Prostate gland (tissue), 2 donors: ENCODE measurements around the gene KNG1. TPM values are rescaled to one million over a fixed set of nuclear protein-coding genes. Genes with fewer than 3 reads are reported as not detected.

Experiments
- DNase-seq: peaks from one replicate; pipeline ENCODE4 v3.0.0-alpha.2; 2019; ENCODE audit warnings: low spot score
- H3K27ac ChIP-seq, 2 donors: fragments of 200-600 bp; sonication (generic); 2 replicates each; pipeline ENCODE4 v1.5.1; 2017 to 2019
- H3K27me3 ChIP-seq: fragments of 200-600 bp; sonication (generic); replicated peaks from 2 replicates; pipeline ENCODE4 v1.5.1; 2019; ENCODE audit not compliant: insufficient read depth
- H3K36me3 ChIP-seq, 2 donors: fragments of 200-600 bp; sonication (generic); 1 replicate in 1 of 2; 2 replicates in 1 of 2; pipeline versions ENCODE4 v1.5.1 to v1.8.1; 2017 to 2019
- H3K4me1 ChIP-seq: fragments of 200-600 bp; sonication (generic); replicated peaks from 2 replicates; pipeline ENCODE4 v1.5.1; 2019
- H3K4me3 ChIP-seq, 2 donors: fragments of 200-600 bp; sonication (generic); 2 replicates each; pipeline ENCODE4 v1.5.1; 2017 to 2019
- H3K9me3 ChIP-seq: fragments of 200-600 bp; sonication (generic); 2 replicates; pipeline ENCODE4 v1.5.1; 2017
- CTCF ChIP-seq, 4 experiments: fragments of 200-600 bp in 2 of 4; fragments of 450-650 bp in 2 of 4; sonication (generic) in 2 of 4; IDR thresholded peaks; 1 replicate in 3 of 4; 2 replicates in 1 of 4; pipeline ENCODE4 v1.5.1; 2016 to 2019; ENCODE audit warnings: antibody characterized with exemption in 4 of 4, mild to moderate bottlenecking in 2 of 4, moderate library complexity in 2 of 4
- POLR2A ChIP-seq: fragments of 450-650 bp; IDR thresholded peaks from one replicate; pipeline ENCODE4 v1.6.1; 2016; ENCODE audit warnings: antibody characterized with exemption, mild to moderate bottlenecking
- POLR2AphosphoS5 ChIP-seq: sonication (generic); formaldehyde crosslinking; IDR thresholded peaks from one replicate; pipeline ENCODE4 v1.6.1; 2017; ENCODE audit warnings: antibody characterized with exemption
- WGBS: methylation state at CpG from one replicate; pipeline ENCODE4 v1.1.5; 2018; 5-methylcytosine and 5-hydroxymethylcytosine counted together
- intact Hi-C: fragments of 100-400 bp; cut with DNase I; formaldehyde crosslinking; loops from one replicate; pipeline ENCODE4 v1.14.2; 2022
- total RNA-seq, 2 donors: library from RNA; depleted of rRNA; stranded (reverse); fragments of >200 nt; gene quantifications; one replicate each; pipeline ENCODE4 v1.1.0, GENCODE V29; 2016

KNG1 gene
- total RNA-seq, 2 donors from 2014 or later = 0.91 TPM; not detected in 1

GRCh38 chr3:186724911-186725310 lies 7.8 kb downstream of the KNG1 start:
- intact Hi-C loops = no loop called here
- Histone ChIP-seq H3K36me3 (no peaks in the 10 kb centered on the region), H3K27me3 (no peaks in the 10 kb centered on the region), H3K4me1 (no peaks in the 10 kb centered on the region), H3K4me3 (no peak overlapping the region), H3K27ac (no peak overlapping the region), H3K9me3 (no peaks in the 10 kb centered on the region)
- TF ChIP-seq CTCF (IDR thresholded peaks at IDR 0.05) = no peak
- TF ChIP-seq POLR2A = no peak
- TF ChIP-seq POLR2AphosphoS5 = no peak
- DNase-seq = no peak
- WGBS = 68% methylated on average over 12 of the region's 12 CpGs

- 92% methylated on average over 4 of the region's 4 CpGs for WGBS
- Histone ChIP-seq H3K27ac (no peak overlapping the region), H3K4me1 (no peaks in the 10 kb centered on the region), H3K4me3 (no peak overlapping the region), H3K9me3 (no peaks in the 10 kb centered on the region), H3K27me3 (no peaks in the 10 kb centered on the region), H3K36me3 (no peaks in the 10 kb centered on the region)
- DNase-seq = no peak
- no peak for TF ChIP-seq CTCF (IDR thresholded peaks at IDR 0.05)
- no peak for TF ChIP-seq POLR2AphosphoS5
- no peak for TF ChIP-seq POLR2A
- intact Hi-C loops = no loop called here
Observed at GRCh38 chr3:186732169-186732766, 15.1 kb downstream of the KNG1 start.

- Histone ChIP-seq H3K36me3 (no peaks in the 10 kb centered on the region), H3K9me3 (no peaks in the 10 kb centered on the region), H3K27ac (no peak overlapping the region), H3K27me3 (no peaks in the 10 kb centered on the region), H3K4me3 (no peak overlapping the region), H3K4me1 (no peaks in the 10 kb centered on the region)
- DNase-seq = no peak
- TF ChIP-seq CTCF (IDR thresholded peaks at IDR 0.05) = no peak
- no peak for TF ChIP-seq POLR2AphosphoS5
- no peak for TF ChIP-seq POLR2A
- intact Hi-C loops = no loop called here
- 66% methylated on average over 7 of the region's 7 CpGs for WGBS
Observed at GRCh38 chr3:186742618-186743380, 25.6 kb downstream of the KNG1 start.

- WGBS = 27% methylated on average over 3 of the region's 3 CpGs
- no peak for DNase-seq
- H3K27ac ChIP-seq = no peak overlapping the region
- H3K9me3 ChIP-seq = no peaks in the 10 kb centered on the region
- H3K4me1 ChIP-seq = no peaks in the 10 kb centered on the region
- no peak overlapping the region for H3K4me3 ChIP-seq
- TF ChIP-seq POLR2A = no peak
- TF ChIP-seq POLR2AphosphoS5 = no peak
- no peak for TF ChIP-seq CTCF (IDR thresholded peaks at IDR 0.05)
- H3K27me3 ChIP-seq = no peaks in the 10 kb centered on the region
- intact Hi-C loops = no loop called here
- H3K36me3 ChIP-seq = no peaks in the 10 kb centered on the region
Observed at GRCh38 chr3:186743666-186744065, 26.5 kb downstream of the KNG1 start.

GRCh38 chr3:186746008-186746407 lies 28.8 kb downstream of the KNG1 start:
- Histone ChIP-seq H3K36me3 (no peaks in the 10 kb centered on the region), H3K4me3 (no peak overlapping the region), H3K27me3 (no peaks in the 10 kb centered on the region), H3K27ac (no peak overlapping the region), H3K9me3 (no peaks in the 10 kb centered on the region), H3K4me1 (no peaks in the 10 kb centered on the region)
- TF ChIP-seq POLR2AphosphoS5 (no peak), CTCF (IDR thresholded peaks at IDR 0.05) (no peak), POLR2A (no peak)
- intact Hi-C loops = no loop called here
- DNase-seq = no peak
- WGBS = 27% methylated on average over 10 of the region's 10 CpGs
